DOHH2 (cell line): ENCODE measurements around the gene RARG.

ENCODE experiments used
- H3F3A ChIP-seq: fragments of 200-600 bp; sonication (generic), shearing (Covaris generic); 2 replicates; pipeline ENCODE4 v1.6.0; 2016; ENCODE audit warnings: antibody characterized with exemption, mild to moderate bottlenecking; ENCODE audit not compliant: control insufficient read depth, insufficient read depth
- H3K27ac ChIP-seq: fragments of 200-600 bp; sonication (generic); 2 replicates; pipeline ENCODE4 v1.5.1; 2014; ENCODE audit warnings: low read depth, mild to moderate bottlenecking, low read length, moderate library complexity
- H3K27me3 ChIP-seq: fragments of 200-600 bp; sonication (generic); 2 replicates; pipeline ENCODE4 v1.6.1; 2014; ENCODE audit warnings: mild to moderate bottlenecking, low read length, mixed read lengths; ENCODE audit not compliant: control insufficient read depth
- H3K36me3 ChIP-seq: fragments of 200-600 bp; sonication (generic); 2 replicates; pipeline ENCODE4 v1.6.1; 2014; ENCODE audit warnings: mild to moderate bottlenecking, low read length, moderate library complexity, mixed read lengths; ENCODE audit not compliant: control insufficient read depth
- H3K4me1 ChIP-seq: fragments of 200-600 bp; sonication (generic); 2 replicates; pipeline ENCODE4 v1.6.1; 2014; ENCODE audit warnings: mild to moderate bottlenecking, low read length, mixed read lengths; ENCODE audit not compliant: control insufficient read depth
- H3K4me2 ChIP-seq: fragments of 200-600 bp; sonication (generic); 2 replicates; pipeline ENCODE4 v1.6.0; 2014; ENCODE audit warnings: mild to moderate bottlenecking, low read length, moderate library complexity
- H3K4me3 ChIP-seq: fragments of 200-600 bp; sonication (generic); 2 replicates; pipeline ENCODE4 v1.5.1; 2014; ENCODE audit warnings: mild to moderate bottlenecking, low read length, mixed read lengths
- H3K79me2 ChIP-seq: fragments of 200-600 bp; sonication (generic); 2 replicates; pipeline ENCODE4 v1.6.1; 2014; ENCODE audit warnings: mild to moderate bottlenecking, low read length, mixed read lengths; ENCODE audit not compliant: control insufficient read depth
- H3K9me2 ChIP-seq: fragments of 200-600 bp; sonication (generic); replicated peaks from 2 replicates; pipeline ENCODE4 v1.6.1; 2014; ENCODE audit warnings: mild to moderate bottlenecking, low read length, mixed read lengths; ENCODE audit not compliant: control insufficient read depth
- H3K9me3 ChIP-seq: fragments of 200-600 bp; sonication (generic); 2 replicates; pipeline ENCODE4 v1.6.1; 2014; ENCODE audit warnings: antibody characterized with exemption, low read length, mixed read lengths; ENCODE audit not compliant: control insufficient read depth, insufficient read depth
- H4K20me1 ChIP-seq: fragments of 200-600 bp; sonication (generic); 2 replicates; pipeline ENCODE4 v1.6.0; 2014; ENCODE audit warnings: low read depth, mild to moderate bottlenecking, antibody characterized with exemption, low read length, moderate library complexity; ENCODE audit not compliant: control insufficient read depth, insufficient read depth
- CTCF ChIP-seq: fragments of 200-600 bp; sonication (generic); IDR thresholded peaks from one replicate; pipeline ENCODE4 v1.5.1; 2014; ENCODE audit warnings: antibody characterized with exemption, mild to moderate bottlenecking, low read depth, low read length; ENCODE audit not compliant: poor library complexity, severe bottlenecking
- EZH2phosphoT487 ChIP-seq: fragments of 200-600 bp; sonication (generic); IDR thresholded peaks from 2 replicates; pipeline ENCODE4 v1.6.1; 2017; ENCODE audit warnings: borderline replicate concordance, mild to moderate bottlenecking, antibody characterized with exemption, low read length, moderate library complexity, mixed read lengths

Gene RARG

GRCh38 chr12:53224897-53225634 lies 6.9 kb downstream of the RARG start:
- peaks cover 29% of the 10 kb centered on the region for H3K4me1 ChIP-seq
- peaks cover 17% of the 10 kb centered on the region for H3K27me3 ChIP-seq
- no peak for TF ChIP-seq CTCF
- H3K4me3 ChIP-seq: no peak overlapping the region
- no peaks in the 10 kb centered on the region for H4K20me1 ChIP-seq
- H3K4me2 ChIP-seq: no peak overlapping the region
- H3K9me3 ChIP-seq: no peaks in the 10 kb centered on the region
- H3K27ac ChIP-seq: no peak overlapping the region
- H3K9me2 ChIP-seq: no peaks in the 10 kb centered on the region
- no peaks in the 10 kb centered on the region for H3K36me3 ChIP-seq
- peaks cover 10% of the 10 kb centered on the region for H3F3A ChIP-seq
- no peaks in the 10 kb centered on the region for H3K79me2 ChIP-seq

GRCh38 chr12:53224061-53224896 lies 7.7 kb downstream of the RARG start:
- Histone ChIP-seq H3K4me2 (no peak overlapping the region), H3K4me1 (peaks cover 36% of the 10 kb centered on the region)
- TF ChIP-seq EZH2phosphoT487: no peak
- TF ChIP-seq CTCF: peak; percentile 27

GRCh38 chr12:53223389-53224060 lies 8.5 kb downstream of the RARG start:
- no peaks in the 10 kb centered on the region for H3K9me3 ChIP-seq
- H3F3A ChIP-seq: peaks cover 8% of the 10 kb centered on the region
- H3K9me2 ChIP-seq: no peaks in the 10 kb centered on the region
- peaks cover 38% of the 10 kb centered on the region for H3K4me1 ChIP-seq
- H3K4me3 ChIP-seq: no peak overlapping the region
- H3K36me3 ChIP-seq: no peaks in the 10 kb centered on the region
- no peak overlapping the region for H3K27ac ChIP-seq
- no peak overlapping the region for H3K4me2 ChIP-seq
- TF ChIP-seq EZH2phosphoT487 (no peak), CTCF (no peak)
- H3K79me2 ChIP-seq: no peaks in the 10 kb centered on the region
- H3K27me3 ChIP-seq: peaks cover 20% of the 10 kb centered on the region
- no peaks in the 10 kb centered on the region for H4K20me1 ChIP-seq

More at GRCh38 chr12:53224061-53224896, 7.7 kb downstream of the RARG start:
- Histone ChIP-seq H3K27me3 (peaks cover 18% of the 10 kb centered on the region), H3K27ac (no peak overlapping the region), H3K9me2 (no peaks in the 10 kb centered on the region), H4K20me1 (no peaks in the 10 kb centered on the region), H3K79me2 (no peaks in the 10 kb centered on the region), H3F3A (peaks cover 10% of the 10 kb centered on the region), H3K36me3 (no peaks in the 10 kb centered on the region), H3K9me3 (no peaks in the 10 kb centered on the region), H3K4me3 (no peak overlapping the region)
